Esophagus muscularis mucosa (tissue), 4 donors: ENCODE results near the gene DEK. TPM values are rescaled to one million over a fixed set of nuclear protein-coding genes. Genes with fewer than 3 reads are reported as not detected.
A peak's percentile ranks its signal among the peaks of the same experiment; 100 is the strongest.

Experiments used
- DNase-seq: peaks from one replicate; pipeline ENCODE4 v3.0.0-alpha.2; 2017; ENCODE audit errors: extremely low spot score
- H3K27ac ChIP-seq, 4 donors: fragments of 200-600 bp; sonication (generic); replicated peaks in 1 of 4; 1 replicate in 3 of 4; 2 replicates in 1 of 4; pipeline ENCODE4 v1.5.1; 2016 to 2019; ENCODE audit warnings: mild to moderate bottlenecking in 1 of 4
- H3K27me3 ChIP-seq, 4 donors: fragments of 200-600 bp; sonication (generic); one replicate each; pipeline versions ENCODE4 v1.5.1 to v1.6.0; 2016 to 2019
- H3K36me3 ChIP-seq, 4 donors: fragments of 200-600 bp; sonication (generic); one replicate each; pipeline ENCODE4 v1.5.1; 2016 to 2019
- H3K4me1 ChIP-seq, 4 donors: fragments of 200-600 bp; sonication (generic); one replicate each; pipeline ENCODE4 v1.5.1; 2016 to 2019
- H3K4me3 ChIP-seq, 4 donors: fragments of 200-600 bp; sonication (generic); 1 replicate in 2 of 4; 2 replicates in 2 of 4; pipeline ENCODE4 v1.5.1; 2016 to 2019; ENCODE audit warnings: mild to moderate bottlenecking in 4 of 4, moderate library complexity in 1 of 4
- H3K9me3 ChIP-seq, 4 donors: fragments of 200-600 bp; sonication (generic); 1 replicate in 3 of 4; 2 replicates in 1 of 4; pipeline ENCODE4 v1.5.1; 2016 to 2019
- CTCF ChIP-seq, 3 experiments: fragments of 200-600 bp in 2 of 3; fragments of 450-650 bp in 1 of 3; sonication (generic) in 2 of 3; IDR thresholded peaks; one replicate each; pipeline ENCODE4 v1.5.1; 2017 to 2019; ENCODE audit warnings: antibody characterized with exemption in 3 of 3, mild to moderate bottlenecking in 2 of 3, moderate library complexity in 1 of 3
- EP300 ChIP-seq: sonication (generic); formaldehyde crosslinking; IDR thresholded peaks from one replicate; pipeline ENCODE4 v1.6.1; 2017; ENCODE audit warnings: antibody characterized with exemption
- POLR2A ChIP-seq: fragments of 450-650 bp; IDR thresholded peaks from one replicate; pipeline ENCODE4 v1.6.1; 2017; ENCODE audit warnings: antibody characterized with exemption, moderate library complexity, mild to moderate bottlenecking, low read depth
- POLR2AphosphoS5 ChIP-seq, 2 donors: sonication (generic); formaldehyde crosslinking; IDR thresholded peaks; one replicate each; pipeline ENCODE4 v1.6.1; 2017; ENCODE audit warnings: antibody characterized with exemption in 2 of 2
- whole genome bisulfite sequencing: methylation state at CpG from one replicate; pipeline ENCODE4 v1.1.5; 2018; 5-methylcytosine and 5-hydroxymethylcytosine counted together
- intact Hi-C: fragments of 100-400 bp; cut with DNase I; formaldehyde crosslinking; loops from one replicate; pipeline ENCODE4 v1.15.1; 2023
- total RNA-seq, 4 donors: library from RNA; depleted of rRNA; stranded (reverse); fragments of >200 nt; gene quantifications; one replicate each; pipeline versions ENCODE4 v1.1.0 to v1.2.1, GENCODE V29; 2016

DEK gene
- total RNA-seq, 4 donors from 2014 or later = 134 to 189 (median 142) TPM

GRCh38 chr6:18277237-18278006 is 13.1 kb upstream of the DEK start:
- Histone ChIP-seq H3K9me3 (no peaks in the 10 kb centered on the region), H3K27ac (no peak overlapping the region), H3K4me1 (peaks cover 6 to 12% (median 12%) of the 10 kb centered on the region in 4 donors), H3K4me3 (peak overlapping the region; percentile 26 to 46 (median 42)), H3K36me3 (no peaks in the 10 kb centered on the region), H3K27me3 (peaks cover 0 to 64% (median 22%) of the 10 kb centered on the region in 4 donors)
- no peak for DNase-seq
- no peak for TF ChIP-seq POLR2AphosphoS5 (IDR thresholded peaks at IDR 0.05)
- TF ChIP-seq CTCF (IDR thresholded peaks at IDR 0.05) = no peak
- no peak for TF ChIP-seq EP300
- no peak for TF ChIP-seq POLR2A
- 4% methylated on average over 64 of the region's 67 CpGs for WGBS
- intact Hi-C loops = no loop called here

GRCh38 chr6:18276610-18277236 is 12.4 kb upstream of the DEK start:
- TF ChIP-seq EP300 = no peak
- no peak for TF ChIP-seq POLR2A
- no peak for TF ChIP-seq POLR2AphosphoS5 (IDR thresholded peaks at IDR 0.05)
- no peak for TF ChIP-seq CTCF (IDR thresholded peaks at IDR 0.05)
- DNase-seq = no peak
- Histone ChIP-seq H3K36me3 (no peaks in the 10 kb centered on the region), H3K4me1 (peaks cover 6 to 12% (median 12%) of the 10 kb centered on the region in 4 donors), H3K27ac (no peak overlapping the region), H3K9me3 (no peaks in the 10 kb centered on the region), H3K27me3 (peaks cover 0 to 64% (median 22%) of the 10 kb centered on the region in 4 donors), H3K4me3 (peak overlapping the region; percentile 26 to 46 (median 42))
- WGBS = 26% methylated on average over 12 of the region's 12 CpGs
- intact Hi-C loops = no loop called here

- 93% methylated on average over 4 of the region's 4 CpGs for WGBS
- TF ChIP-seq CTCF (IDR thresholded peaks at IDR 0.05) (no peak), EP300 (no peak), POLR2AphosphoS5 (IDR thresholded peaks at IDR 0.05) (no peak)
Observed at GRCh38 chr6:18270216-18270615, 5.9 kb upstream of the DEK start.

GRCh38 chr6:18269717-18270116 is 5.4 kb upstream of the DEK start:
- intact Hi-C loops = no loop called here
- TF ChIP-seq EP300 = no peak
- no peak for TF ChIP-seq POLR2A
- TF ChIP-seq POLR2AphosphoS5 (IDR thresholded peaks at IDR 0.05) = no peak
- no peak for TF ChIP-seq CTCF (IDR thresholded peaks at IDR 0.05)
- WGBS = 76% methylated on average over 10 of the region's 10 CpGs
- no peak overlapping the region for H3K4me3 ChIP-seq
- H3K9me3 ChIP-seq = no peaks in the 10 kb centered on the region
- H3K4me1 ChIP-seq = peaks cover 0 to 7% (median 5%) of the 10 kb centered on the region in 4 donors
- peaks cover 0 to 12% (median 2%) of the 10 kb centered on the region in 4 donors for H3K27me3 ChIP-seq
- no peak for DNase-seq
- H3K36me3 ChIP-seq = no peaks in the 10 kb centered on the region
- H3K27ac ChIP-seq = no peak overlapping the region

More at GRCh38 chr6:18270216-18270615, 5.9 kb upstream of the DEK start:
- Histone ChIP-seq H3K4me3 (no peak overlapping the region), H3K27ac (no peak overlapping the region), H3K9me3 (no peaks in the 10 kb centered on the region), H3K4me1 (peaks cover 0 to 2% (median under 1%) of the 10 kb centered on the region in 4 donors), H3K27me3 (peaks cover 0 to 16% (median 2%) of the 10 kb centered on the region in 4 donors), H3K36me3 (no peaks in the 10 kb centered on the region)
- no peak for DNase-seq
- intact Hi-C loops = no loop called here
